ENCODE results near the gene CHRNB2.

CHRNB2 gene

DNA sequence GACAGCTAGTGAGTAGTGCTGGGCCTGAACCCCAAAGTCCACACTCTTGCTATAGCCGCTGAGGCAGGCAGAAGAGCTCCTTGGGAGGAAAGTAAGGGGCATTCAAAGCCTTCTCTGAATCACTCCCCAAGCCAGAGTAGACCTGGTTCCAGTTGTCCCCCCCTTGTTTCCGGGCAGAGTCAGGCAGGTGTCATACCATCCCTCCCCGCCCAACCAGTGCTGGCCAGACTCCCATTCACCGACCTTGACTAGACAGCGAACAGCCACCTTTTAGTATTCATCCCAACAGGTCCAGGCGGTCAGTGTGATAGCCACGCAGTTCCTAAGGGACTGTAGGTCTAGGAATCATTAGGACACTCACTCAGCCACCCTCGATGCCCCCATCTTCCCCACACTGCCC, 11.8 kb downstream of the CHRNB2 start:
- TF ChIP-seq, protein P1, sequence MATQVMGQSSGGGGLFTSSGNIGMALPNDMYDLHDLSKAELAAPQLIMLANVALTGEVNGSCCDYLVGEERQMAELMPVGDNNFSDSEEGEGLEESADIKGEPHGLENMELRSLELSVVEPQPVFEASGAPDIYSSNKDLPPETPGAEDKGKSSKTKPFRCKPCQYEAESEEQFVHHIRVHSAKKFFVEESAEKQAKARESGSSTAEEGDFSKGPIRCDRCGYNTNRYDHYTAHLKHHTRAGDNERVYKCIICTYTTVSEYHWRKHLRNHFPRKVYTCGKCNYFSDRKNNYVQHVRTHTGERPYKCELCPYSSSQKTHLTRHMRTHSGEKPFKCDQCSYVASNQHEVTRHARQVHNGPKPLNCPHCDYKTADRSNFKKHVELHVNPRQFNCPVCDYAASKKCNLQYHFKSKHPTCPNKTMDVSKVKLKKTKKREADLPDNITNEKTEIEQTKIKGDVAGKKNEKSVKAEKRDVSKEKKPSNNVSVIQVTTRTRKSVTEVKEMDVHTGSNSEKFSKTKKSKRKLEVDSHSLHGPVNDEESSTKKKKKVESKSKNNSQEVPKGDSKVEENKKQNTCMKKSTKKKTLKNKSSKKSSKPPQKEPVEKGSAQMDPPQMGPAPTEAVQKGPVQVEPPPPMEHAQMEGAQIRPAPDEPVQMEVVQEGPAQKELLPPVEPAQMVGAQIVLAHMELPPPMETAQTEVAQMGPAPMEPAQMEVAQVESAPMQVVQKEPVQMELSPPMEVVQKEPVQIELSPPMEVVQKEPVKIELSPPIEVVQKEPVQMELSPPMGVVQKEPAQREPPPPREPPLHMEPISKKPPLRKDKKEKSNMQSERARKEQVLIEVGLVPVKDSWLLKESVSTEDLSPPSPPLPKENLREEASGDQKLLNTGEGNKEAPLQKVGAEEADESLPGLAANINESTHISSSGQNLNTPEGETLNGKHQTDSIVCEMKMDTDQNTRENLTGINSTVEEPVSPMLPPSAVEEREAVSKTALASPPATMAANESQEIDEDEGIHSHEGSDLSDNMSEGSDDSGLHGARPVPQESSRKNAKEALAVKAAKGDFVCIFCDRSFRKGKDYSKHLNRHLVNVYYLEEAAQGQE (IDR thresholded peaks at IDR 0.05; ENCODE audit: low read depth): no peak
- no peak for TF ChIP-seq EGR1 (IDR thresholded peaks at IDR 0.05)
- TF ChIP-seq RAD21 (IDR thresholded peaks at IDR 0.05; ENCODE audit: low read depth): no peak
- TF ChIP-seq, protein P2, sequence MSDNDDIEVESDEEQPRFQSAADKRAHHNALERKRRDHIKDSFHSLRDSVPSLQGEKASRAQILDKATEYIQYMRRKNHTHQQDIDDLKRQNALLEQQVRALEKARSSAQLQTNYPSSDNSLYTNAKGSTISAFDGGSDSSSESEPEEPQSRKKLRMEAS (IDR thresholded peaks at IDR 0.05): no peak
- no peak for TF ChIP-seq CEBPB (IDR thresholded peaks at IDR 0.05)
- no peak for TF ChIP-seq TAF1 (IDR thresholded peaks at IDR 0.05; ENCODE audit: low read depth)
- no peak for TF ChIP-seq TCF12 (IDR thresholded peaks at IDR 0.05; ENCODE audit: low read depth)
- TF ChIP-seq ZBTB7A (IDR thresholded peaks at IDR 0.05; ENCODE audit: low read depth): no peak
- no peak for TF ChIP-seq FOXM1 (IDR thresholded peaks at IDR 0.05; ENCODE audit: borderline replicate concordance, low read depth)
- TF ChIP-seq, protein P3, sequence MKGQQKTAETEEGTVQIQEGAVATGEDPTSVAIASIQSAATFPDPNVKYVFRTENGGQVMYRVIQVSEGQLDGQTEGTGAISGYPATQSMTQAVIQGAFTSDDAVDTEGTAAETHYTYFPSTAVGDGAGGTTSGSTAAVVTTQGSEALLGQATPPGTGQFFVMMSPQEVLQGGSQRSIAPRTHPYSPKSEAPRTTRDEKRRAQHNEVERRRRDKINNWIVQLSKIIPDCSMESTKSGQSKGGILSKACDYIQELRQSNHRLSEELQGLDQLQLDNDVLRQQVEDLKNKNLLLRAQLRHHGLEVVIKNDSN (IDR thresholded peaks at IDR 0.05): no peak
- no peak for TF ChIP-seq EP300 (IDR thresholded peaks at IDR 0.05; ENCODE audit: borderline replicate concordance)
- no peak for TF ChIP-seq YY1 (IDR thresholded peaks at IDR 0.05; ENCODE audit: low read depth)
- TF ChIP-seq CREB1 (IDR thresholded peaks at IDR 0.05; ENCODE audit: low read depth): no peak
- TF ChIP-seq NFIC (IDR thresholded peaks at IDR 0.05): no peak
- TF ChIP-seq TEAD4 (IDR thresholded peaks at IDR 0.05): no peak

DNA sequence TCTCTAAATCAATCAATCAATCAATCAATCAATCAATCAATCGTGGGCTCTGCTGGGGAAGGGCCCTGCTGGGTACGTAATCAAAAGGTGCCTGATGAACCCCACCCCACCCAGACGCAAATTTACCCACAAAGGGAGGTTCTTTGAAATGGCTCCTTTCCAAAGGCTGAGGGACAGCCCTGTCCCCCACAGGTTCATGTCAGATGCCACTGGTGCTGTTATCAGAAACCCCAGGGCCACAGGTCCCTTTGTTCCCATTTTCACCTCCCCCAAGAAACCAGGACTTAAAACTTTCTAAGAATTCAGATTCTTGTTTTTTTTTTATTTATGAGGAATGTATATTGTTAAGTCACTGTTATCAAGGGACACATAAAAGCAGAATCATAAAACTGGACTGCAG, 14.2 kb downstream of the CHRNB2 start:
- no peak for TF ChIP-seq EP300 (IDR thresholded peaks at IDR 0.05; ENCODE audit: borderline replicate concordance)

DNA sequence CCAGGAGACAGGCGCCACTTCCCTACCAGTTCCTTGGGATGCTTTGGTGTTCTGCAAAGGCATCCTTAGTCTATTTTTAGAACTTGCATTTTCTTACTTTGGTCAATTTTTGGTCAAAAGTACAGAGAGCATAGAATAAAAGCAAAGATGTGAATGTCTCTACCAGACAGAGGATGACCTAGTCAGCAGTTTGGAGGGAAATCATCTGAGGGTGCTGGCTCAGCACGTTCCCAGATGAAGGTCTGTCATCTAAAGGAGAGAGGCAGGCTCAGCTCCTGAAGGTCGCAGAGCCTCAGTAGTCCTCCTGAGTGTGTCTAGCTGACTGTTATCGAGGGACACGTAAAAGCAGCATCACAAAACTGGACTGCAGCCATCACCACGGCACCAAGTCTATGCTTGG, 15.3 kb downstream of the CHRNB2 start:
- TF ChIP-seq RAD21 (IDR thresholded peaks at IDR 0.05; ENCODE audit: low read depth) (no peak), EP300 (IDR thresholded peaks at IDR 0.05; ENCODE audit: borderline replicate concordance) (no peak), CREB1 (IDR thresholded peaks at IDR 0.05; ENCODE audit: low read depth) (no peak), TAF1 (IDR thresholded peaks at IDR 0.05; ENCODE audit: low read depth) (no peak), TCF12 (IDR thresholded peaks at IDR 0.05; ENCODE audit: low read depth) (no peak), FOXM1 (IDR thresholded peaks at IDR 0.05; ENCODE audit: borderline replicate concordance, low read depth) (no peak), YY1 (IDR thresholded peaks at IDR 0.05; ENCODE audit: low read depth) (no peak), ZBTB7A (IDR thresholded peaks at IDR 0.05; ENCODE audit: low read depth) (no peak), EGR1 (IDR thresholded peaks at IDR 0.05) (no peak), CEBPB (IDR thresholded peaks at IDR 0.05) (no peak), TEAD4 (IDR thresholded peaks at IDR 0.05) (no peak), NFIC (IDR thresholded peaks at IDR 0.05) (no peak)
- TF ChIP-seq, protein P3 (IDR thresholded peaks at IDR 0.05): no peak
- TF ChIP-seq, protein P1 (IDR thresholded peaks at IDR 0.05; ENCODE audit: low read depth): no peak
- TF ChIP-seq, protein P2 (IDR thresholded peaks at IDR 0.05): no peak

DNA sequence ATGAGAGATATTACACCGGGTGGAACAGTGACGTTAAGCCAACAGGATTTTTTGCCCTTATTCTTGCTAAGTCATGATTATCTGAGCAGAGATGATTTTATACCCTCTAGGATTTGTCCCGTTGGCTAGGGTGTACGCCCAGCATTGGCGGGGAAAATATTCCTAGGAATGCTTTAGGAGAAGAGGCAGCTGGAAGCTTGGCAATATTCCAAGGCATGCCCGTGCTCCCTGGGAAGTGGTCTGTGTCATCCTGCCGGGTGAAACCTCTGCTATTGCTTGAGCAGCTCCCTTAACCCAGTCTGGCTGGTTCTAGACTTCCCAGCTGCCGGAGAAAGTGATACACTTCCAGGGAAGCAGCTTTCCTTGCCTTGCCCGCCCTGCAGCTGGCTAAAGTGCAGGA, 16.2 kb downstream of the CHRNB2 start:
- TF ChIP-seq NFIC (IDR thresholded peaks at IDR 0.05) (0 out of 2 replicates have a peak, but pooled peaks have one; percentile 23), EP300 (IDR thresholded peaks at IDR 0.05; ENCODE audit: borderline replicate concordance) (no peak), ZBTB7A (IDR thresholded peaks at IDR 0.05; ENCODE audit: low read depth) (no peak)

DNA sequence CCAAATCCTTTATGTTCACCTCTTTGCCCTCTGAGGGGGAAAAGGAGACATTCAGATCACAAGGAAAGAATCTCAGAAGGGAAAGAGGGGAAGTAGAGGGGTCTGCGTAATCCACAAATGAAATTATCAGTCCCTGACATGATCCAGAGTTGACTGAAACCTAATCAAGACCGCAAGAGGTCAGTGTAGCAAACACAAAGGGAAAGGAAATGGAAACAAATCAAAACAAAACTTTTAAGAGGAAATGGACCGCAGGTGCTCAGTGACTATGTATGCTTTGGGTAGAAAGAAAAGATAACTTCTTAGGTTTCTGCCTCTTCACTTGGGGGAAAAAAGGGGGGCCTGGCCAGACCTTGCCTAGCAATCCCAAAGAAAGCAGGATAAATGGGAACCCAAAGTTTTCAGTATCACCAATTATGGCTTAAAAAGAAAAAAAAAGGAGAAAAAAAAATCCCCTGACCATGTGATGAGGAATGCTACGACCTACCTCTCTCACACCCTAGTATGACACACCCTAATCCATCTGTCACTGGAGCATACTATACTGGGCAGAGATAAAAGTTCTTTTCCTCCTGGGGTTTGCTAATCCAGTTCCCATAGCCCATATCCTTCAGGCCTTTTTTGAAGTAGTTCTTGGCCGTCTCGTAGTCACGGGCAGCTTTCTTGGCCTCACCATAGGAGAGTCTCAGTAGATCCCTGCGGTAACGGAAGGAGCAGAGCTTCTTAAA, 16.9 kb downstream of the CHRNB2 start:
- TF ChIP-seq NFIC (IDR thresholded peaks at IDR 0.05) (no peak), EP300 (IDR thresholded peaks at IDR 0.05; ENCODE audit: borderline replicate concordance) (no peak), RAD21 (IDR thresholded peaks at IDR 0.05; ENCODE audit: low read depth) (no peak), EGR1 (IDR thresholded peaks at IDR 0.05) (no peak), CREB1 (IDR thresholded peaks at IDR 0.05; ENCODE audit: low read depth) (no peak), TCF12 (IDR thresholded peaks at IDR 0.05; ENCODE audit: low read depth) (no peak), TEAD4 (IDR thresholded peaks at IDR 0.05) (no peak), YY1 (IDR thresholded peaks at IDR 0.05; ENCODE audit: low read depth) (no peak), CEBPB (IDR thresholded peaks at IDR 0.05) (no peak), FOXM1 (IDR thresholded peaks at IDR 0.05; ENCODE audit: borderline replicate concordance, low read depth) (no peak), ZBTB7A (IDR thresholded peaks at IDR 0.05; ENCODE audit: low read depth) (no peak), TAF1 (IDR thresholded peaks at IDR 0.05; ENCODE audit: low read depth) (no peak)
- TF ChIP-seq, protein P1 (IDR thresholded peaks at IDR 0.05; ENCODE audit: low read depth): no peak
- TF ChIP-seq, protein P2 (IDR thresholded peaks at IDR 0.05): no peak
- TF ChIP-seq, protein P3 (IDR thresholded peaks at IDR 0.05): no peak

Measured in Ishikawa (cell line).